Tibial artery (tissue), 4 donors: ENCODE data around the gene VEGFA.

ENCODE experiments used
- DNase-seq, 2 donors: peaks; one replicate each; pipeline ENCODE4 v3.0.0-alpha.2; 2019
- H3K27ac ChIP-seq, 2 donors: fragments of 200-600 bp; sonication (generic) in 1 of 2; 1 replicate in 1 of 2; 2 replicates in 1 of 2; pipeline ENCODE4 v1.5.1; 2018 to 2019; ENCODE audit warnings: mild to moderate bottlenecking in 1 of 2
- H3K27me3 ChIP-seq, 2 donors: fragments of 200-600 bp; sonication (generic) in 1 of 2; one replicate each; pipeline versions ENCODE4 v1.5.1 to v1.6.0; 2016 to 2019
- H3K36me3 ChIP-seq, 3 donors: fragments of 200-600 bp; sonication (generic) in 2 of 3; one replicate each; pipeline ENCODE4 v1.5.1; 2016 to 2019; ENCODE audit warnings: mild to moderate bottlenecking in 2 of 3
- H3K4me1 ChIP-seq, 4 donors: fragments of 200-600 bp; sonication (generic) in 2 of 4; 1 replicate in 3 of 4; 2 replicates in 1 of 4; pipeline ENCODE4 v1.5.1; 2016 to 2019
- H3K4me3 ChIP-seq, 2 donors: fragments of 200-600 bp; sonication (generic) in 1 of 2; 1 replicate in 1 of 2; 2 replicates in 1 of 2; pipeline ENCODE4 v1.5.1; 2018 to 2019; ENCODE audit warnings: mild to moderate bottlenecking in 2 of 2
- H3K9me3 ChIP-seq, 3 donors: fragments of 200-600 bp; sonication (generic) in 1 of 3; one replicate each; pipeline ENCODE4 v1.5.1; 2016 to 2019
- intact Hi-C: fragments of 100-400 bp; cut with DNase I; formaldehyde crosslinking; loops from one replicate; pipeline ENCODE4 v1.15.0; 2023; ENCODE audit warnings: low total_unique reads
- TF ChIP-seq, protein P1 (sequence below), 2 experiments: fragments of 200-600 bp in 1 of 2; fragments of 450-650 bp in 1 of 2; IDR thresholded peaks; one replicate each; pipeline ENCODE4 v1.5.1; 2017 to 2019; ENCODE audit warnings: antibody characterized with exemption in 2 of 2, mild to moderate bottlenecking in 1 of 2, moderate library complexity in 1 of 2

The VEGFA gene

GRCh38 chr6:43769526-43770371, at the start of gene VEGFA:
VEGFA (plus strand) TSS chr6:43770211.
- TF ChIP-seq, protein P1, sequence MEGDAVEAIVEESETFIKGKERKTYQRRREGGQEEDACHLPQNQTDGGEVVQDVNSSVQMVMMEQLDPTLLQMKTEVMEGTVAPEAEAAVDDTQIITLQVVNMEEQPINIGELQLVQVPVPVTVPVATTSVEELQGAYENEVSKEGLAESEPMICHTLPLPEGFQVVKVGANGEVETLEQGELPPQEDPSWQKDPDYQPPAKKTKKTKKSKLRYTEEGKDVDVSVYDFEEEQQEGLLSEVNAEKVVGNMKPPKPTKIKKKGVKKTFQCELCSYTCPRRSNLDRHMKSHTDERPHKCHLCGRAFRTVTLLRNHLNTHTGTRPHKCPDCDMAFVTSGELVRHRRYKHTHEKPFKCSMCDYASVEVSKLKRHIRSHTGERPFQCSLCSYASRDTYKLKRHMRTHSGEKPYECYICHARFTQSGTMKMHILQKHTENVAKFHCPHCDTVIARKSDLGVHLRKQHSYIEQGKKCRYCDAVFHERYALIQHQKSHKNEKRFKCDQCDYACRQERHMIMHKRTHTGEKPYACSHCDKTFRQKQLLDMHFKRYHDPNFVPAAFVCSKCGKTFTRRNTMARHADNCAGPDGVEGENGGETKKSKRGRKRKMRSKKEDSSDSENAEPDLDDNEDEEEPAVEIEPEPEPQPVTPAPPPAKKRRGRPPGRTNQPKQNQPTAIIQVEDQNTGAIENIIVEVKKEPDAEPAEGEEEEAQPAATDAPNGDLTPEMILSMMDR (IDR thresholded peaks at IDR 0.05) = peak; percentile 94 to 99
- H3K36me3 ChIP-seq = no peaks in the 10 kb centered on the region
- no peaks in the 10 kb centered on the region for H3K27me3 ChIP-seq
- H3K9me3 ChIP-seq = no peaks in the 10 kb centered on the region
- intact Hi-C loops = loop anchor here (2.0 to 10.0 kb wide), 3 partner anchors 65 to 305 kb away; no protein-coding TSS in a partner anchor
- peaks cover 0 to 41% (median 33%) of the 10 kb centered on the region in 4 donors for H3K4me1 ChIP-seq
- H3K27ac ChIP-seq = peak within 1 kb of the TSS; percentile 94 to 97
- peak; percentile 88 to 92 for DNase-seq
- H3K4me3 ChIP-seq = peak within 1 kb of the TSS; percentile 73 to 84

DNA sequence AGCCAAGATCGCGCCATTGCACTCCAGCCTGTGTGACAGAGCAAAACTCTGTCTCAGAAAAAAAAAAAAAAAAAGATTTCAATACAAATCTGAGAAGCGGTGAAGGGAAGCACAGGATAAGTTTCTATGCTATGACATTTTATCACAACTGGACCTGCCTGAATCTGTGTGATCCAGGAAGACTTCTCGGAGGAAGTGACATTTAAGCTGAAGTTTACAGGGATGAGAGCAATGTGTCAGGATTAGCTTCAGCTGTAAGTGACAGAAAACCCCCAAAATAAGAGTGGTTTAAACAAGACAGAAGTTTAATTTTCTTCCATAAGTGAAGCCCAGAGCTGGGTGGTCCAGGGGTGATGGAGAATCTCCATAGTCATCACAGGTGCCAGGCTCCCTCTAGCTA, 49.0 kb upstream of the VEGFA start:
- Histone ChIP-seq H3K27me3 (peaks cover 0 to 5% of the 10 kb centered on the region in 2 donors), H3K36me3 (no peaks in the 10 kb centered on the region), H3K27ac (no peak overlapping the region), H3K9me3 (no peaks in the 10 kb centered on the region), H3K4me1 (peaks cover 0 to 21% (median 7%) of the 10 kb centered on the region in 4 donors), H3K4me3 (no peak overlapping the region)
- intact Hi-C loops = no loop called here
- DNase-seq = peak in 1 of 2 donors; percentile 16
- TF ChIP-seq, protein P1 (IDR thresholded peaks at IDR 0.05) = no peak

- Histone ChIP-seq H3K4me1 (peaks cover 0 to 8% (median 0%) of the 10 kb centered on the region in 4 donors), H3K27ac (no peak overlapping the region), H3K9me3 (no peaks in the 10 kb centered on the region), H3K4me3 (no peak overlapping the region), H3K36me3 (no peaks in the 10 kb centered on the region), H3K27me3 (peaks cover 0 to 5% of the 10 kb centered on the region in 2 donors)
- TF ChIP-seq, protein P1 (IDR thresholded peaks at IDR 0.05) = no peak
- intact Hi-C loops = no loop called here
- peak in 1 of 2 donors; percentile 33 for DNase-seq
Measured at GRCh38 chr6:43722920-43723545, 47.0 kb upstream of the VEGFA start.

- no peaks in the 10 kb centered on the region for H3K36me3 ChIP-seq
- DNase-seq = peak; percentile 46 to 74
- no peak overlapping the region for H3K4me3 ChIP-seq
- peaks cover 0 to 5% of the 10 kb centered on the region in 2 donors for H3K27me3 ChIP-seq
- H3K27ac ChIP-seq = no peak overlapping the region
- H3K4me1 ChIP-seq = peaks cover 0 to 8% (median 0%) of the 10 kb centered on the region in 4 donors
- TF ChIP-seq, protein P1 (IDR thresholded peaks at IDR 0.05) = peak in 1 of 2 experiments; percentile 33
- H3K9me3 ChIP-seq = no peaks in the 10 kb centered on the region
- intact Hi-C loops = no loop called here
Measured at GRCh38 chr6:43723737-43724295, 46.2 kb upstream of the VEGFA start.

GRCh38 chr6:43724354-43724753, 45.7 kb upstream of the VEGFA start:
- Histone ChIP-seq H3K4me3 (no peak overlapping the region), H3K9me3 (no peaks in the 10 kb centered on the region), H3K27ac (no peak overlapping the region), H3K27me3 (peaks cover 0 to 5% of the 10 kb centered on the region in 2 donors), H3K4me1 (peaks cover 0 to 8% (median 0%) of the 10 kb centered on the region in 4 donors), H3K36me3 (no peaks in the 10 kb centered on the region)
- TF ChIP-seq, protein P1 (IDR thresholded peaks at IDR 0.05) = no peak
- no peak for DNase-seq
- intact Hi-C loops = no loop called here
